SU-DHL-6 (cell line): ENCODE data around the gene YY1.
"Not testable (repeated sequence)": the region's sequence is repeated elsewhere in the genome, so short reads cannot be mapped to it uniquely, and the experiment has no call there.

Experiments
- EZH2phosphoT487 ChIP-seq: fragments of 200-600 bp; sonication (generic), shearing (Covaris generic); conservative IDR thresholded peaks from 2 replicates; pipeline ENCODE4 v1.6.1; 2018; ENCODE audit warnings: mild to moderate bottlenecking, antibody characterized with exemption, low read length, moderate library complexity, mixed read lengths
- TF ChIP-seq, protein P1 (sequence below): fragments of 200-600 bp; sonication (generic); IDR thresholded peaks from one replicate; pipeline ENCODE4 v1.5.1; 2017; ENCODE audit warnings: antibody characterized with exemption, mild to moderate bottlenecking, low read length, moderate library complexity; ENCODE audit not compliant: insufficient read depth, poor library complexity, severe bottlenecking

- TF ChIP-seq, protein P1, sequence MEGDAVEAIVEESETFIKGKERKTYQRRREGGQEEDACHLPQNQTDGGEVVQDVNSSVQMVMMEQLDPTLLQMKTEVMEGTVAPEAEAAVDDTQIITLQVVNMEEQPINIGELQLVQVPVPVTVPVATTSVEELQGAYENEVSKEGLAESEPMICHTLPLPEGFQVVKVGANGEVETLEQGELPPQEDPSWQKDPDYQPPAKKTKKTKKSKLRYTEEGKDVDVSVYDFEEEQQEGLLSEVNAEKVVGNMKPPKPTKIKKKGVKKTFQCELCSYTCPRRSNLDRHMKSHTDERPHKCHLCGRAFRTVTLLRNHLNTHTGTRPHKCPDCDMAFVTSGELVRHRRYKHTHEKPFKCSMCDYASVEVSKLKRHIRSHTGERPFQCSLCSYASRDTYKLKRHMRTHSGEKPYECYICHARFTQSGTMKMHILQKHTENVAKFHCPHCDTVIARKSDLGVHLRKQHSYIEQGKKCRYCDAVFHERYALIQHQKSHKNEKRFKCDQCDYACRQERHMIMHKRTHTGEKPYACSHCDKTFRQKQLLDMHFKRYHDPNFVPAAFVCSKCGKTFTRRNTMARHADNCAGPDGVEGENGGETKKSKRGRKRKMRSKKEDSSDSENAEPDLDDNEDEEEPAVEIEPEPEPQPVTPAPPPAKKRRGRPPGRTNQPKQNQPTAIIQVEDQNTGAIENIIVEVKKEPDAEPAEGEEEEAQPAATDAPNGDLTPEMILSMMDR = not testable (repeated sequence)
- not testable (repeated sequence) for TF ChIP-seq EZH2phosphoT487
Measured at GRCh38 chr14:100296729-100297128, 57.8 kb downstream of the YY1 start.
